Omental fat pad (tissue), 4 donors: ENCODE data around the gene PI4K2B. TPM values are rescaled to one million over a fixed set of nuclear protein-coding genes. Genes with fewer than 3 reads are reported as not detected.
"Not testable (repeated sequence)": the region's sequence is repeated elsewhere in the genome, so short reads cannot be mapped to it uniquely, and the experiment has no call there.

Experiments
- ATAC-seq: fragments of 150-250 bp; one replicate; pipeline ENCODE4 v1.9.1; 2016; ENCODE audit warnings: mild to moderate bottlenecking, moderate library complexity; ENCODE audit not compliant: low FRiP score
- DNase-seq: peaks from one replicate; pipeline ENCODE4 v3.0.0-alpha.2; 2019; ENCODE audit warnings: low spot score
- CTCF ChIP-seq, 3 donors: fragments of 450-650 bp; IDR thresholded peaks; one replicate each; pipeline ENCODE4 v1.5.1; 2016 to 2017; ENCODE audit warnings: antibody characterized with exemption in 3 of 3, mild to moderate bottlenecking in 3 of 3, moderate library complexity in 2 of 3
- small RNA-seq: library from RNA; depleted of rRNA; stranded (forward); fragments of <200 nt; gene quantifications from one replicate; pipeline ENCODE3, GENCODE V24; 2016
- total RNA-seq, 4 donors: library from RNA; depleted of rRNA; stranded (reverse); fragments of >200 nt; gene quantifications; one replicate each; pipeline ENCODE4 v1.1.0, GENCODE V29; 2016

The PI4K2B gene
- total RNA-seq, 4 donors from 2014 or later, result 8.0 to 16.6 (median 15.0) TPM

GRCh38 chr4:25313201-25313895, 79.5 kb downstream of the PI4K2B start:
- no peak for DNase-seq
- no peak for ATAC-seq
- TF ChIP-seq CTCF (IDR thresholded peaks at IDR 0.05), result no peak

GRCh38 chr4:25320336-25320735, 86.5 kb downstream of the PI4K2B start:
- no peak for TF ChIP-seq CTCF (IDR thresholded peaks at IDR 0.05)
- ATAC-seq (no peak), DNase-seq (no peak)

- TF ChIP-seq CTCF (IDR thresholded peaks at IDR 0.05), result no peak
- DNase-seq (no peak), ATAC-seq (no peak)
These were observed 86.9 kb downstream of the PI4K2B start for GRCh38 chr4:25320773-25321172.

- DNase-seq, result no peak
- TF ChIP-seq CTCF (IDR thresholded peaks at IDR 0.05), result no peak
- no peak for ATAC-seq
These were observed 87.9 kb downstream of the PI4K2B start for GRCh38 chr4:25321703-25322102.

GRCh38 chr4:25328463-25328862, 94.6 kb downstream of the PI4K2B start:
- not testable (repeated sequence) for DNase-seq, ATAC-seq

Small RNAs within 50 kb of the gene (small RNA-seq; reads per million reads assigned to genes)
- not detected for gene RF00004

Other genes starting within 250 kb of the PI4K2B start
- 1 to 10 TPM; 2.8 to 6.4 (median 5.4) TPM for gene LGI2, start 203.1 kb upstream of the PI4K2B start, total RNA-seq
- gene SEPSECS, start 73.6 kb upstream of the PI4K2B start, total RNA-seq, result 1 to 10 TPM; 4.7 to 7.7 (median 6.8) TPM
- 10 to 100 TPM in 2 of 4 donors, 1 to 10 TPM in 2; 9.1 to 13.1 (median 11.1) TPM for gene ZCCHC4, start 78.7 kb downstream of the PI4K2B start, total RNA-seq
- gene ANAPC4, start 143.2 kb downstream of the PI4K2B start, total RNA-seq, result 10 to 100 TPM; 19.8 to 49.8 (median 27.2) TPM